ENCODE data around the gene TRANK1.
"Not testable (repeated sequence)": the region's sequence is repeated elsewhere in the genome, so short reads cannot be mapped to it uniquely, and the experiment has no call there.

Gene TRANK1

GRCh38 chr3:36944641-36945270 lies at the start of gene TRANK1:
TSS of gene TRANK1 (minus strand) at chr3:36945054. CDS start at chr3:36944809, 245 bp downstream.
- FAIRE-seq: no peak

- peak; percentile 4 for FAIRE-seq
Observed at GRCh38 chr3:36993326-36994283, 48.8 kb upstream of the TRANK1 start, which contains the start of gene MLH1. TSS of gene MLH1 (plus strand) at chr3:36993518. CDS start at chr3:36993548, 30 bp downstream.

- peak; percentile 100 for FAIRE-seq
Observed at GRCh38 chr3:36992806-36993325, 48.0 kb upstream of the TRANK1 start, which contains the start of gene EPM2AIP1. TSS of gene EPM2AIP1 (minus strand) at chr3:36993131. CDS start at chr3:36993077, 54 bp downstream.

- no peak for FAIRE-seq
Observed at GRCh38 chr3:36991923-36992805, 47.3 kb upstream of the TRANK1 start.

- FAIRE-seq: no peak
Observed at GRCh38 chr3:36991147-36991546, 46.3 kb upstream of the TRANK1 start.

- FAIRE-seq: no peak
Observed at GRCh38 chr3:36989568-36989967, 44.7 kb upstream of the TRANK1 start.

- FAIRE-seq: no peak
Observed at GRCh38 chr3:36989005-36989404, 44.2 kb upstream of the TRANK1 start.

- no peak for FAIRE-seq
Observed at GRCh38 chr3:36988356-36988755, 43.5 kb upstream of the TRANK1 start.

- FAIRE-seq: no peak
Observed at GRCh38 chr3:36981006-36981405, 36.2 kb upstream of the TRANK1 start.

- no peak for FAIRE-seq
Observed at GRCh38 chr3:36973139-36973538, 28.3 kb upstream of the TRANK1 start.

GRCh38 chr3:36972163-36972562 lies 27.3 kb upstream of the TRANK1 start:
- FAIRE-seq: no peak

- FAIRE-seq: no peak
Observed at GRCh38 chr3:36969540-36970432, 24.9 kb upstream of the TRANK1 start.

- no peak for FAIRE-seq
Observed at GRCh38 chr3:36969085-36969484, 24.2 kb upstream of the TRANK1 start.

- no peak for FAIRE-seq
Observed at GRCh38 chr3:36965440-36965839, 20.6 kb upstream of the TRANK1 start.

GRCh38 chr3:36964817-36965216 lies 20.0 kb upstream of the TRANK1 start:
- no peak for FAIRE-seq

GRCh38 chr3:36964331-36964730 lies 19.5 kb upstream of the TRANK1 start:
- FAIRE-seq: no peak

GRCh38 chr3:36963008-36963407 lies 18.2 kb upstream of the TRANK1 start:
- not testable (repeated sequence) for FAIRE-seq

- no peak for FAIRE-seq
Observed at GRCh38 chr3:36960502-36960901, 15.6 kb upstream of the TRANK1 start.

- no peak for FAIRE-seq
Observed at GRCh38 chr3:36959821-36960220, 15.0 kb upstream of the TRANK1 start.

GRCh38 chr3:36957862-36958686 lies 13.2 kb upstream of the TRANK1 start:
- no peak for FAIRE-seq
